Measurements from ENCODE around the gene GALK2. TPM values are rescaled to one million over a fixed set of nuclear protein-coding genes. Genes with fewer than 3 reads are reported as not detected.

The GALK2 gene
- total RNA-seq, 1 donor from 2014 or later: 50.1 TPM

DNA sequence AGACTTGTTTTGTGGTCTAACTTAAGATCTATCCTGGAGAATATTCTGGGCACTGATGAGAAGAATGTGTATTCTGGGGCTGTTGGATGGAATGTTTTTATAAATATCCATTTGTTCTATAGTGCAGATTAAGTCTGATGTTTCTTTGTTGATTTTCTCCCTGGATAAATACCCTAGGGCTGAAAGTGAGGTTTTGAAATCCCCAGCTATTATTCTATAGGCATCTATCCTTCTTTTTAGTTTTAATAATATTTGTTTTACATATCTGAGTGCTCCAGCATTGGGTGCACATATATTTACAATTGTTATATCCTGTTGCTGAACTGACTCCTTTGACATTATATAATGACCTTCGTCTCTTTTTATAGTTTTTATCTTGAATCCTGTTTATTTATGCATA, 42.9 kb downstream of the GALK2 start:
- Histone ChIP-seq H3K27me3 (ENCODE audit: control insufficient read depth in 3 of 3, insufficient read depth in 3 of 3, low read length in 3 of 3) (no peaks in the 10 kb centered on the region), H3K9me3 (ENCODE audit: control insufficient read depth in 3 of 3, low read length in 3 of 3) (no peaks in the 10 kb centered on the region), H3K9ac (ENCODE audit: low read depth in 1 of 3, low read length in 3 of 3) (no peak overlapping the region), H3K4me1 (ENCODE audit: control insufficient read depth in 3 of 3, insufficient read depth in 3 of 3, low read length in 3 of 3) (peaks cover 0 to 2% (median 0%) of the 10 kb centered on the region in 3 donors), H3K27ac (ENCODE audit: low read depth, low read length) (no peak overlapping the region), H3K36me3 (ENCODE audit: control insufficient read depth in 3 of 3, insufficient read depth in 3 of 3, low read length in 3 of 3) (peaks cover 0 to 5% (median 0%) of the 10 kb centered on the region in 3 donors), H3K4me3 (ENCODE audit: low read length in 3 of 3) (no peak overlapping the region)

DNA sequence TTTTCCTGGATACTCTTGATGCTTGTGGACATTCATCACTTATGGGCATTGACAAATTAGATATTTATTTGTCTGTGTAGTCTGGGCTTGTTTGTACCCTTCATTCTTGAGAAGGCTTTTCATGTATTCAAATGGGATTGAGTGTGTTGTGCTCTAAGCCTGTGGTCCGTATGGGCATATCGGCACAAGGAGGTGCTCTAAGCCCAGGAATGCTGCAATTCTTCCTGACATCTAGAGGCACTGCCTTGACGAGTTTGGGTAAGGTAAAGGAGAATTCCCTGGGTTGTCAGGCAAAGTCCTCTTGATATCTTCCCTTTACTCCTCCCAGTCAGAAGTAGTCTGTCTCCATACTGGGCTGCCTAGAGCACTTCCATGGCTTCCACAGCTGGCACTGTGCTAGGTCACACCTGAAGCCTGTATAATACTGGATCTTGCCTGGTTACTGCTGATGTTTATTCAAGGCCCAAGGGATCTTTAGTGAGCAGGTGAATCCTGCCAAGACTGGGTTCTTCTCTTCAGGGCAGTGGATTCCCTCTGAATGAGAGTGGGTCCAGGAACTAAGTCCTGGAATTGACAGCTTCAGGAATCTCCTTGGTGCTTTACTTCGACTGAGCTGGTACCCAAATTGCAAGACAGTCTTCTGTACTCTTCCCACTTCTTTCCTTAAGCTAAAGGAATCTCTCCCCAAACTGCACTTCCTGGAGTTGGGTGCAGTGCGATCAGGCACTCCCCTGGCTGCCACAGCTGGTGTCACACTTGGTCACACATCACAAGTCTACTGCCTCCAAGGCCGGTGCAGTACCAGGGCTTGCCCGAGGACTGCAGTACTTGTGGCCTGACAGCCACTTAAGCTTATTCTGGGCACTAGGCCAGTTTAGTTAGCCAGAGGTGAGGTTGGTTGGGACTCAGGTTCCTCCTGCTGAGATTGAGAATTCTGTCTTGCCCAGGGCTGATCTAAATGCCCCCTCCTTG, 46.0 kb downstream of the GALK2 start:
- Histone ChIP-seq H3K27me3 (ENCODE audit: control insufficient read depth in 3 of 3, insufficient read depth in 3 of 3, low read length in 3 of 3) (no peaks in the 10 kb centered on the region), H3K4me3 (ENCODE audit: low read length in 3 of 3) (no peak overlapping the region), H3K9ac (ENCODE audit: low read depth in 1 of 3, low read length in 3 of 3) (no peak overlapping the region), H3K27ac (ENCODE audit: low read depth, low read length) (no peak overlapping the region), H3K36me3 (ENCODE audit: control insufficient read depth in 3 of 3, insufficient read depth in 3 of 3, low read length in 3 of 3) (peaks cover 2 to 6% (median 5%) of the 10 kb centered on the region in 3 donors), H3K9me3 (ENCODE audit: control insufficient read depth in 3 of 3, low read length in 3 of 3) (no peaks in the 10 kb centered on the region), H3K4me1 (ENCODE audit: control insufficient read depth in 3 of 3, insufficient read depth in 3 of 3, low read length in 3 of 3) (peaks cover 0 to 2% (median 0%) of the 10 kb centered on the region in 3 donors)

DNA sequence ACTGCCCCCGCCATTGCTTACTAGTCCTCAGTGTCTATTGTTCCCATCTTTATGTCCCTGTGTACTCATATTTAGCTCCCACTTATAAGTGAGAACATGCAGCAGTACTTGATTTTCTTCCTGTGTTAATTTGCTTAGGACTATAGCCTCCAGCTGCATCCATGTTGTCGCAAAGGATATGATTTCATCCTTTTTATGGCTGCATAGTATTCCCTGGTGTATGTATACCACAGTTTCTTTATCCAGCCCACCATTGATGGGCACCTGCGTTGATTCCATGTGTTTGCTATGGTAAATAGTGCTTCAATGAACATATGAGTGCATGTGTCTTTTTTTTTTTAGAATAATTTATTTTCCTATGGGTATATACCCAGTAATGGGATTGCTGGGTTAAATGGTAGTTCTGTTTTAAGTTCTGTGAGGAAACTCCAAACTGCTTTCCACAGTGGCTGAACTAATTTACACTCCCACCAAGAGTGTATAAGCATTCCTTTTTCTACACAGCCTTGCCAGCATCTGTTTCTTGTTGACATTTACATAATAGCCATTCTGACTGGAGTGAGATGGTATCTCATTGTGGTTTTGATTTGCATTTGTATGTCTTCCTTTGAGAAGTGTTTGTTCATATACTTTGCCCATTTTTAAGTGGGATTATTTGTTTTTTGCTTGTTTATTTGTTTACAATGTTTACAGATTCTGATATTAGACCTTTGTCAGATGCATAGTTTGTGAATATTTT, 53.7 kb downstream of the GALK2 start:
- Histone ChIP-seq H3K9me3 (ENCODE audit: control insufficient read depth in 3 of 3, low read length in 3 of 3) (peaks cover 0 to 5% (median 3%) of the 10 kb centered on the region in 3 donors), H3K4me3 (ENCODE audit: low read length in 3 of 3) (no peak overlapping the region), H3K9ac (ENCODE audit: low read depth in 1 of 3, low read length in 3 of 3) (no peak overlapping the region), H3K27me3 (ENCODE audit: control insufficient read depth in 3 of 3, insufficient read depth in 3 of 3, low read length in 3 of 3) (no peaks in the 10 kb centered on the region), H3K27ac (ENCODE audit: low read depth, low read length) (no peak overlapping the region), H3K4me1 (ENCODE audit: control insufficient read depth in 3 of 3, insufficient read depth in 3 of 3, low read length in 3 of 3) (no peaks in the 10 kb centered on the region), H3K36me3 (ENCODE audit: control insufficient read depth in 3 of 3, insufficient read depth in 3 of 3, low read length in 3 of 3) (peaks cover 1 to 5% (median 3%) of the 10 kb centered on the region in 3 donors)

DNA sequence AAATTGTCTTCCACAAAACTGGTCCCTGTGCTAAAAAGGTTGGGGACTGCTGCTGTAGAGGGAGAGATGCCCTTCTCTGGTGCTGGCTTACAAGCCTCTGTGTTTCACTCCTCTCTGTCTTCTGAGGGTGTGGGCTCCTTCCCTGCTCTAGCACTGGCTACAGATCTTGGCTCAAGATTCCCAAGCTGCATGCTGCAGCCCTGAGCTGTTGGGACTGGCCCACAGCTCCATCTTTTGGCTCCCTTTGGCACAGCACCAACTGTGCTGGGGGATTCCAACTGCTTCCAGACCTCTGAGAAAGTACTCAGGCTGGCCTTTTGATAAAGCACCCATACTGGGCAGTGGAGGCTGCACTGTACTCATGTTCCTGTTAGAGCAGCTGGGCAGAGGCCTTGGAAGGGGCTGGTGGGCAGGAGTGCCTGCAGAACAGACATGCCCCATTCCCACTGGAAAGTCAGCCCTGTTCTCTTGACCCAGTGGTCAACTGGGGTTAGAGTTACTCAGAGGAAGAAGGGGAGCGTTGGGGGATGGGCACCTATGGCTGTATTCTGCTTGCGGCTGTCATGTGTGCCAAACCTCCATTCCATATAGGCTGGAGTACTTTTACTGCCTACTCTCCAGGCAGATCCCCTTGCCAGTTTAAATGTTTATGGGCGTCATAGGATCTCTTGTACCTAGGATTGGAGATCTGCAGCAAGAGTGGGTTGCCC, 55.7 kb downstream of the GALK2 start:
- Histone ChIP-seq H3K27me3 (ENCODE audit: control insufficient read depth in 3 of 3, insufficient read depth in 3 of 3, low read length in 3 of 3) (no peaks in the 10 kb centered on the region), H3K4me1 (ENCODE audit: control insufficient read depth in 3 of 3, insufficient read depth in 3 of 3, low read length in 3 of 3) (peaks cover 0 to 7% (median 7%) of the 10 kb centered on the region in 3 donors), H3K36me3 (ENCODE audit: control insufficient read depth in 3 of 3, insufficient read depth in 3 of 3, low read length in 3 of 3) (peaks cover 0 to 6% (median 3%) of the 10 kb centered on the region in 3 donors), H3K27ac (ENCODE audit: low read depth, low read length) (no peak overlapping the region), H3K4me3 (ENCODE audit: low read length in 3 of 3) (no peak overlapping the region), H3K9ac (ENCODE audit: low read depth in 1 of 3, low read length in 3 of 3) (no peak overlapping the region), H3K9me3 (ENCODE audit: control insufficient read depth in 3 of 3, low read length in 3 of 3) (peaks cover 0 to 5% (median 3%) of the 10 kb centered on the region in 3 donors)

DNA sequence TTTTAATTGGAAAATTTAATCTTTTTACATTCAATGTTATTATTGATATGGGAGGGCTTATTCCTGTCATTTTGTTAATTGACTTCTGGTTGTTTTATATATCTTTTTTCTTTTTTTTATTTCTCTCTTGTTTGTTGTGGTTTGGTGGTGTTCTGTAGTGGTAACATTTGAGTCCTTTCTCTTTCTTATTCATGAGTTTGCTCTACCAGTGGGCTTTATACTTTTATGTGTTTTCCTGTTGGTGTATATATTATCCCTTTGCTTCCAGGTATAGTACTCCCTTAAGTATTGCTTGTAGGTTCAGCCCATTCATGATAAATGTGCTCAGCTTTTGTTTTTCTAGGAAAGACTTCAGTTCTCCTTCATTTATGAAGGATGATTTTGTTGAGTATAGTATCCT, 57.6 kb downstream of the GALK2 start:
- H3K36me3 ChIP-seq (ENCODE audit: control insufficient read depth in 3 of 3, insufficient read depth in 3 of 3, low read length in 3 of 3): peaks cover 0 to 6% (median 3%) of the 10 kb centered on the region in 3 donors
- no peak overlapping the region for H3K9ac ChIP-seq (ENCODE audit: low read depth in 1 of 3, low read length in 3 of 3)
- peaks cover 0 to 2% (median 0%) of the 10 kb centered on the region in 3 donors for H3K9me3 ChIP-seq (ENCODE audit: control insufficient read depth in 3 of 3, low read length in 3 of 3)
- no peak overlapping the region for H3K27ac ChIP-seq (ENCODE audit: low read depth, low read length)
- H3K27me3 ChIP-seq (ENCODE audit: control insufficient read depth in 3 of 3, insufficient read depth in 3 of 3, low read length in 3 of 3): no peaks in the 10 kb centered on the region
- peaks cover 0 to 7% (median 7%) of the 10 kb centered on the region in 3 donors for H3K4me1 ChIP-seq (ENCODE audit: control insufficient read depth in 3 of 3, insufficient read depth in 3 of 3, low read length in 3 of 3)
- no peak overlapping the region for H3K4me3 ChIP-seq (ENCODE audit: low read length in 3 of 3)

DNA sequence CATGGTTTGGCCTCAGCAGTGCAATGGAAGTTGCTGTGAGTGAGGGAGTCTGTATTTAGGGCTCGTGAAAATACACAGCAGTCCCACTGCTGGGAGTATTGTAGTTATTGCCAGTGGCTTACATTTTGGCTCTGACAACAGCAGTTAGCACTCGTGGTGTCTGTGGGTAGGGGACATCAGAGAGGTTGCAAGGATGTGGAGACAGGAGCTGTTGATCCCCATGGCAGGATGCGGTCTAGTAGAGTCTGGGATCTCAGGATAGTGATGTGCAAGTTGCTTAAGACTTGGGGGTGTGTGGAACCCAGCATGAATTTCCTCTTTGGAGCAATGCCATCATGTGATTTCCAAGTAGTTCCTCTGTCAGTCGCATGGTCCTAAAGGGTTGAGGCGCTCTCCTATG, 59.9 kb downstream of the GALK2 start:
- Histone ChIP-seq H3K36me3 (ENCODE audit: control insufficient read depth in 3 of 3, insufficient read depth in 3 of 3, low read length in 3 of 3) (peaks cover 0 to 6% (median 3%) of the 10 kb centered on the region in 3 donors), H3K9me3 (ENCODE audit: control insufficient read depth in 3 of 3, low read length in 3 of 3) (no peaks in the 10 kb centered on the region), H3K27me3 (ENCODE audit: control insufficient read depth in 3 of 3, insufficient read depth in 3 of 3, low read length in 3 of 3) (no peaks in the 10 kb centered on the region), H3K4me3 (ENCODE audit: low read length in 3 of 3) (no peak overlapping the region), H3K9ac (ENCODE audit: low read depth in 1 of 3, low read length in 3 of 3) (no peak overlapping the region), H3K4me1 (ENCODE audit: control insufficient read depth in 3 of 3, insufficient read depth in 3 of 3, low read length in 3 of 3) (peaks cover 0 to 7% (median 7%) of the 10 kb centered on the region in 3 donors), H3K27ac (ENCODE audit: low read depth, low read length) (no peak overlapping the region)

DNA sequence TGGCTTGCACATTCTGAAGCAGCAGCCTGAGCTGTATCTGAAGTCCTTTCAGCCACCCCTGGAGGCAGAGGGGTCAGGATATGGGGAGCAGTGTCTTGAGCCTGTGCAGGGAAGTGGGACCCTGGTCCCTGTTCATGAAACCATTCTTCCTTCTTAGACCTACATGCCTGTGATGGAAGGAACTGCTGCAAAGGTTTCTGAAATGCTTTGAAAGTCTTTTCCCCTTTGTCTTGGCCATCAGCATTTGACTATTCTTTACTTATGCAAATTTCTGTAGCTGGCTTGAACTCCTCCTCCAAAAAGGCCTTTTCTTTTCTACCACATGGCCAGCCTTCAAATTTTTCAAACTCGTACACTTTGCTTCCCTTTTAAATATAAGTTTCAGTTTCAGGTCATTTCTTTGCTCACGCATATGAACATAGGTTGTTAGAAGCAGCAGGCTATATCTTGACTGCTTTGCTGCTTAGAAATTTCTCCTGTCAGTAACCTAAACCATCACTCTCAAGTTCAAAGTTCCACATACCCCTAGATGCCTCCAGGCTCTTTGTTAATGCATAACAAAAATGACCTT, 62.3 kb downstream of the GALK2 start:
- H3K9ac ChIP-seq (ENCODE audit: low read depth in 1 of 3, low read length in 3 of 3): no peak overlapping the region
- no peak overlapping the region for H3K4me3 ChIP-seq (ENCODE audit: low read length in 3 of 3)
- peaks cover 0 to 7% (median 7%) of the 10 kb centered on the region in 3 donors for H3K4me1 ChIP-seq (ENCODE audit: control insufficient read depth in 3 of 3, insufficient read depth in 3 of 3, low read length in 3 of 3)
- H3K27me3 ChIP-seq (ENCODE audit: control insufficient read depth in 3 of 3, insufficient read depth in 3 of 3, low read length in 3 of 3): no peaks in the 10 kb centered on the region
- H3K36me3 ChIP-seq (ENCODE audit: control insufficient read depth in 3 of 3, insufficient read depth in 3 of 3, low read length in 3 of 3): peaks cover 0 to 4% (median 0%) of the 10 kb centered on the region in 3 donors
- H3K27ac ChIP-seq (ENCODE audit: low read depth, low read length): no peak overlapping the region
- no peaks in the 10 kb centered on the region for H3K9me3 ChIP-seq (ENCODE audit: control insufficient read depth in 3 of 3, low read length in 3 of 3)

DNA sequence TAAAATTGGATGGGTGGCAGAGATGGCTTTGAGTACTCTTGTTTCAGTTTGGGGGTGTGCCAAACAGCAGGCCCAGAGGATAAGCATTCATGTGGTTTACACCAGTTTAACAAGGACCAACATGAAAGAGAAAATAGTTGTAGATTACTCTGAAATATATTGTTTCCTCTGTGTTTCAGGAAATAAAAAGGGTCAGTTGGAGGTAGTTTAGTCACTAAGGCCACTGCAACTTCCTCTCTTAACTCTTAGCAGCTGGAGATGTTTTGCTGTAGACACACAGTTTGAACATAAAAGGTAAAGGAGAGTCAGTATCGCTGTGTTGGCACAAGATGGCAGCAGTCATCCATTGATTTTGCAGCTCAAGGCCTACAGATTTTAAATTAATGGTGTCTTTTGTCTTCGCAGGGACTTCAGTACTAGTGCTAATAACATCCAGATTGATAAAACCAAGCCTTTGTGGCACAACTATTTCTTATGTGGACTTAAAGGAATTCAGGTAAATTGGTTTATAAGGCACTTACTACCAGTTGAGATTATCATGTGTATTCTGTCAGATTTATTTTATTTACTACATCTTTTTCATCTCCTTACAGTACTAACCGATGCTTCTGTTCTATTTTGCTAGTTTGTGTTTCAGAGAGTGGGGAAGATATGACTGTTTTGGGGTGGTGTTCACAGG, 65.5 kb downstream of the GALK2 start:
- no peaks in the 10 kb centered on the region for H3K9me3 ChIP-seq (ENCODE audit: control insufficient read depth in 3 of 3, low read length in 3 of 3)
- H3K27me3 ChIP-seq (ENCODE audit: control insufficient read depth in 3 of 3, insufficient read depth in 3 of 3, low read length in 3 of 3): no peaks in the 10 kb centered on the region
- H3K4me3 ChIP-seq (ENCODE audit: low read length in 3 of 3): no peak overlapping the region
- H3K9ac ChIP-seq (ENCODE audit: low read depth in 1 of 3, low read length in 3 of 3): peak overlapping the region in 1 of 3 donors; percentile 25
- H3K27ac ChIP-seq (ENCODE audit: low read depth, low read length): no peak overlapping the region
- H3K4me1 ChIP-seq (ENCODE audit: control insufficient read depth in 3 of 3, insufficient read depth in 3 of 3, low read length in 3 of 3): no peaks in the 10 kb centered on the region
- peaks cover 0 to 6% (median 0%) of the 10 kb centered on the region in 3 donors for H3K36me3 ChIP-seq (ENCODE audit: control insufficient read depth in 3 of 3, insufficient read depth in 3 of 3, low read length in 3 of 3)

DNA sequence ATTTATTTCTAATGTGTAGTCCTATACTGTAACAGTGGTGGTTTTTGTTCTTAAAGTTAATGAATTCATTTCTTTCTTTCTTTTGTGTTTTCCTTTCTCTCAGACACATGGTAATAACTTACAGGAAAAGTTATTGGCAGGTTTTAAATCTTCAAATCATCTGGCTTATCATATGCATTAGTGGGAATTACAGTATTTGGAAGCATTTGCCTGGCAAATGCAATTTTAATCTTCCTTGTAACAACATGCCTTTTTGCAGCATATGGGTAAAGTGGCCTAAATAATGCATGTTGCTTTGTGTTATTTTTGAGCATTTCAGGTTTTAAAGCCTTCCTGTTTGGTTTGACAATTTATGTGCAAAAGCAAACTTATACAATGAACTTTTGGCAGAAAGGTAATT, 66.8 kb downstream of the GALK2 start:
- no peaks in the 10 kb centered on the region for H3K27me3 ChIP-seq (ENCODE audit: control insufficient read depth in 3 of 3, insufficient read depth in 3 of 3, low read length in 3 of 3)
- peaks cover 0 to 6% (median 0%) of the 10 kb centered on the region in 3 donors for H3K36me3 ChIP-seq (ENCODE audit: control insufficient read depth in 3 of 3, insufficient read depth in 3 of 3, low read length in 3 of 3)
- H3K4me1 ChIP-seq (ENCODE audit: control insufficient read depth in 3 of 3, insufficient read depth in 3 of 3, low read length in 3 of 3): no peaks in the 10 kb centered on the region
- H3K9ac ChIP-seq (ENCODE audit: low read depth in 1 of 3, low read length in 3 of 3): no peak overlapping the region
- H3K9me3 ChIP-seq (ENCODE audit: control insufficient read depth in 3 of 3, low read length in 3 of 3): no peaks in the 10 kb centered on the region
- H3K4me3 ChIP-seq (ENCODE audit: low read length in 3 of 3): no peak overlapping the region
- no peak overlapping the region for H3K27ac ChIP-seq (ENCODE audit: low read depth, low read length)

Measured in skeletal muscle tissue (tissue), 4 donors.